GM12865 (cell line): ENCODE results near the gene MAP3K8.

Experiments used
- DNase-seq: peaks from one replicate; pipeline ENCODE4 v3.0.0; 2010; ENCODE audit warnings: low read depth
- H3K4me3 ChIP-seq: 2 replicates; pipeline ENCODE4 v1.5.1; 2011; ENCODE audit warnings: mild to moderate bottlenecking, low read depth, low read length, control low read depth
- TF ChIP-seq, protein P1 (sequence below): IDR thresholded peaks from 2 replicates; pipeline ENCODE4 v1.5.1; 2011; ENCODE audit warnings: low read length, control low read depth, low read depth, inconsistent platforms; ENCODE audit not compliant: insufficient read depth; ENCODE audit errors: missing control alignments

Gene MAP3K8

DNA sequence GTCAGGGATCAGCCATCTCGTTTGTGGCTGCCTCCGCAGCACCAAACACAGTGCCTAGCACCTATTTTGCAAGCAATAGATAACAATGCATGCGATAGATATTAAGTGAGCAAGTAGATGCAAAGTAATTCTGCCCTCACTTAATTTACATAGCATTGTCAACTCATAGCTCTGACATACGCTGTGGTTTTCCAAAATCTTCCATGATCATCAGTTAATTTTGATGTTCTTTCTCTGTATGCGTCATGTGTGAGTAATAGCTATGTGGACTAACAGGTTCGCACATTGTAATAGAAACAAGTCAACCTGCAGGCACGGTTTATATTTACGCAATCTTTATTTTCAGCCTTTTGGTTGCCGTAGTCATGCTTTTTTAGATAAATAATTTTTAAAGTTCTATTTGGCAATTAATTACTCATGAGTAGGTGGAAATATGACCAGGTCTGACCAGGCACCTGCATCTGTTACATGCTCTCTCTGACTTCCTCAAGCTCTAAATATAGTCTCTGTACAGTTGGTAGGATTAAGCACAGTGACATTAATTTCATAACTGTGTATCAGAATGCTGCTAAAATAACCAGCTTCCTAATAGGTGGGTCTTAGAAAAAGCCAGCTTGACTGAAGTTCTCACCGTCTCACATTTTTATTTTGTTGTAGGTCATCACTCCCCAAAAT lies 13.3 kb downstream of the MAP3K8 start:
- no peak for DNase-seq
- no peak overlapping the region for H3K4me3 ChIP-seq
- TF ChIP-seq, protein P1, sequence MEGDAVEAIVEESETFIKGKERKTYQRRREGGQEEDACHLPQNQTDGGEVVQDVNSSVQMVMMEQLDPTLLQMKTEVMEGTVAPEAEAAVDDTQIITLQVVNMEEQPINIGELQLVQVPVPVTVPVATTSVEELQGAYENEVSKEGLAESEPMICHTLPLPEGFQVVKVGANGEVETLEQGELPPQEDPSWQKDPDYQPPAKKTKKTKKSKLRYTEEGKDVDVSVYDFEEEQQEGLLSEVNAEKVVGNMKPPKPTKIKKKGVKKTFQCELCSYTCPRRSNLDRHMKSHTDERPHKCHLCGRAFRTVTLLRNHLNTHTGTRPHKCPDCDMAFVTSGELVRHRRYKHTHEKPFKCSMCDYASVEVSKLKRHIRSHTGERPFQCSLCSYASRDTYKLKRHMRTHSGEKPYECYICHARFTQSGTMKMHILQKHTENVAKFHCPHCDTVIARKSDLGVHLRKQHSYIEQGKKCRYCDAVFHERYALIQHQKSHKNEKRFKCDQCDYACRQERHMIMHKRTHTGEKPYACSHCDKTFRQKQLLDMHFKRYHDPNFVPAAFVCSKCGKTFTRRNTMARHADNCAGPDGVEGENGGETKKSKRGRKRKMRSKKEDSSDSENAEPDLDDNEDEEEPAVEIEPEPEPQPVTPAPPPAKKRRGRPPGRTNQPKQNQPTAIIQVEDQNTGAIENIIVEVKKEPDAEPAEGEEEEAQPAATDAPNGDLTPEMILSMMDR: no peak

DNA sequence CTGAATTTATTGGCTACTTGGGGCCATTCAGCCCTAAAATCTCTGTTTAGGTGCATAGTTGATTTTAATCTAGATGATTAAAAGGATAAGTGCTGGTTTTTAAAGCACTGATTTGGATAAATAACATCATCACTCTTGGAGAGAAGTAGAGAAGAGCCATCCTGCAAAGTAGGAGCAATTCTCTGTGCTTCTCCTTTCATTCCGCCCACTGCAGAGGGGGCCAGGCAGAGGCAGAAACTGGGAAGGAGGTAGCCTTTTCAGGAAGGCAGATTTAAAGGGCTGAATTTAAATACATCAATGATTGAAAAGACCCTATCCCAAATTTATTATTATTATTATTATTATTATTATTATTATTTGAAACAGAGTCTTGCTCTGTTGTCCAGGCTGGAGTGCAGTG lies 14.1 kb downstream of the MAP3K8 start:
- DNase-seq: no peak
- TF ChIP-seq, protein P1: no peak
- H3K4me3 ChIP-seq: no peak overlapping the region

DNA sequence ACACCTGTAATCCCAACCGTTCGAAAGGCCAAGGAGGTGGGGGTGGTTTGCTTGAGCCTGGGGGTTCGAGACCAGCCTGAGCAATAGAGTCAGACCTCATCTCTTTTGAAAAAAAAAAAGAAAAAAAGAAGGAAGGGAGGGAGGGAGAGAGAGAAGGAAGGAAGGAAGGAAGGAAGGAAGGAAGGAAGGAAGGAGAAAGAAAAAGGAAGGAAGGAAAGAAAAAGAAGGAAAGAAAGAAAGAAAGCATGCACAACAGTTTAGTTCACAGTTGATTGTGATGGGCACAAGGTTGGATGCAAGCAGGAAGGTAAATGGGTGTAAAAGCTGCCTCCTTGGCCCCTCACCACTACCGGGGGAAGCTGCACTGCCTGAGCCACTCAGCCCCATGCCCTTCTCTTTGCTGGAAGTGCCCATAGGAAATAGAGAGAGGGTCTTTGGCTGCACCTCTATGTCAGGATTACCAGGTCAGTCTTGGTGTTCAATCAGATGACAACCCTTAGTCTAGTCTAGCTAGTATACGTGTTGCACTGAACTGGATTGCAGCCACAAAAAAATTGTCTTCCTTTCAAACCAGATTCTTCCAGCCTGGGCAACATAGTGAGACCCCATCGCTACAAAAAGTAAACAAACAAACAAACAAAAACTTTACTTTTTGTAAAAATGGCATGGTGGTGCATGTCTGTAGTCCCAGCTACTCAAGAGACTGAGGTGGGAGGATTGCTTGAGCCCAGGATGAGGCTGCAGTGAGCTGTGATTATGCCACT lies 20.0 kb downstream of the MAP3K8 start:
- no peak for DNase-seq
- H3K4me3 ChIP-seq: no peak overlapping the region
- TF ChIP-seq, protein P1: no peak

DNA sequence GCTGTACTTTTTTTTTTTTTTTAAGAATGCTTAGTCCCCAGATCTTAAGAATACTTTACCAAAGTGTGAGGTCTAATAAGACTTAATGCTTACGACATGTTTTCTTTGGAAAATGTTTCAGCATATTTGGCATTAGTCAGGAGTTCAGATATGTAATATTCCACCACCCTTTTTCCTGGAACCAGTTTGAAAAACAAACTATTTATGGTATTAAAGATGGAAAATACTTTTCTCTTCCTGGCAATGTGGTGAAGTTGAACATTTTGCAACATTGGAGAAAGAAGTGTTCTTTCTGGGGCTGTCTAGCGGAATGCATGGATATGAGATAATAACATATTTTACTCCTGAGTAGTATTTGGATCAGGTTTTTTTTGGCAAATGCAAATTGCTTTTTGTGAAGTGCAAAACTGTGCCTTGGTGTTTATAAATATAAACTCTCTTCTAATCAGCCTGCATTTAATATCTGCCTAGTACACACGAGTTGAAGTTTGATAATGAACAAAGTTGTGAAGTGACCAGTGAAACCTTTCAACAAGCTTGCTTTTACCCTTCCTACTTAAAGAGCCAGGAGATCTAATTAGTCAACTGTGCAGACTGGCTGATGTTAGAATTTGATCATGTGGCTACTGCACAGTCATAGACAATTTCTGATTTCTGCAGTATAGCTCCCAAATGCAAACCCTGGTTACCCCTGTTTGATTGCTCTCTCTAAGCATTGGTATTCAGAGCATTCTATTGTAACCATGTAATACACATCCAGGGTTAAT lies 20.9 kb downstream of the MAP3K8 start:
- TF ChIP-seq, protein P1: no peak
- no peak overlapping the region for H3K4me3 ChIP-seq
- DNase-seq: no peak

DNA sequence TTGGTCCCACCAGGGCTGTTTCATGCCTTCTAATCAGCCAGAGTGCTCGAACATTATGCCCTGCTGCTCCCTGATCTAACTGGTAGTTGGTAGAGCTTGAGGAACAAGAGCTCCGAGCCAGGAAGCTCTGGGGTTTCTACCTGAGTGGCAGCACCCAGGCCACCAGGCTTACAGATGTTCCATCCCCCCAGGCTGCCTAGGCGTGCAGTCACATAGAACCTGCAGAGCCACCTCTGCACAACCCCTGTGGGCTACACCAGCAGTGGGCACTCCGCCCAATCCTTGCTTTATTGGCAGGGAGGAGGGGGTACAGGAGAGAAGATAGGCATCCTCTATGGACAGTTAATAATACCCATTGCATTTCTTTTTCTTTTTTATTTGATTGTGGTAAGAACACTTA lies 21.8 kb downstream of the MAP3K8 start:
- TF ChIP-seq, protein P1: no peak
- peak; percentile 67 for DNase-seq
- H3K4me3 ChIP-seq: no peak overlapping the region

DNA sequence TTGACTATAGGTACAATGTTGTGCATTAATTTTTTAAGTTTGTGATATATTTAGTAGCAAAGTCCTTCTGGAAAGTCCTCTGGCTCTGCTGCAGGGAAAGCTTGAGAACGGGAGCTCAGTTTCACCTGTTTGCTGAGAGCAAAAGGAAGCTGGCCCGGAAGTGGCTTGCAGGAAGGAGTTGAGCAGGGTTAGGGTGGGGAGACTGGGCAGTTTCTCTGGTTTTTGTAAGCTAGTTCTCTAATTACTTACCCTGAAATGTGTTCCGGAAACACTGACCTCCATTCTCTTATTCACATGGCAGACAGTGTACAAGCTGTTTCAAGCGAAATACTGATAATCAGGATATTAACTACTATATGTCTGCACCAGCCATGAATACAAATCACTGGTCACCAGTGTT lies 22.3 kb downstream of the MAP3K8 start:
- DNase-seq: peak; percentile 90
- TF ChIP-seq, protein P1: no peak
- H3K4me3 ChIP-seq: no peak overlapping the region
